Caco-2 (cell line): Measurements from ENCODE around the gene HIVEP2. TPM values are rescaled to one million over a fixed set of nuclear protein-coding genes. Genes with fewer than 3 reads are reported as not detected.

ENCODE experiments used
- BruUV-seq: library from RNA; stranded (reverse); fragments of 400-500 nt; replicated peaks from 2 replicates; lab custom pipeline; 2021; lab: Mats Ljungman, UMichigan
- CTCF ChIA-PET: fragments of 300-600 bp; sonication (Branson Sonifier 250); formaldehyde crosslinking; loops from one replicate; lab custom pipeline; 2022; ENCODE audit warnings: antibody characterized with exemption; lab: Charles Lee
- POLR2A ChIA-PET: fragments of 300-600 bp; sonication (Branson Sonifier 250); formaldehyde crosslinking; loops from one replicate; lab custom pipeline; 2022; ENCODE audit warnings: antibody characterized with exemption; lab: Charles Lee
- DNase-seq, 2 experiments: peaks; one replicate each; pipeline versions ENCODE4 v3.0.0 to v3.0.0-alpha.2; 2020 to 2022
- H3K27me3 ChIP-seq: replicated peaks from 2 replicates; pipeline ENCODE4 v1.6.0; 2011; ENCODE audit warnings: low read length; ENCODE audit not compliant: control insufficient read depth, insufficient read depth
- H3K36me3 ChIP-seq: 2 replicates; pipeline ENCODE4 v1.5.1; 2011; ENCODE audit warnings: low read length; ENCODE audit not compliant: control insufficient read depth, insufficient read depth
- H3K4me1 ChIP-seq: fragments of 250-450 bp; sonication (Bioruptor Pico); 2 replicates; pipeline ENCODE4 v1.5.1; 2020; ENCODE audit warnings: mild to moderate bottlenecking
- H3K4me3 ChIP-seq: 2 replicates; pipeline ENCODE4 v1.5.1; 2011; ENCODE audit warnings: low read depth, mild to moderate bottlenecking, control low read depth, low read length
- H3K9me3 ChIP-seq: fragments of 250-450 bp; sonication (Bioruptor Pico); 2 replicates; pipeline ENCODE4 v1.5.1; 2020; ENCODE audit warnings: mild to moderate bottlenecking, moderate library complexity
- H3K27ac Mint-ChIP-seq: one replicate; pipeline ENCODE4 v1.8.0; 2022; ENCODE audit warnings: mixed read lengths; ENCODE audit not compliant: unreplicated experiment
- H3K27me3 Mint-ChIP-seq: one replicate; pipeline ENCODE4 v1.8.0; 2022; ENCODE audit warnings: mixed read lengths; ENCODE audit not compliant: insufficient read depth, unreplicated experiment
- H3K36me3 Mint-ChIP-seq: one replicate; pipeline ENCODE4 v1.8.0; 2022; ENCODE audit warnings: mild to moderate bottlenecking, mixed read lengths; ENCODE audit not compliant: insufficient read depth, unreplicated experiment
- H3K4me1 Mint-ChIP-seq: one replicate; pipeline ENCODE4 v1.8.0; 2022; ENCODE audit warnings: low read depth, mixed read lengths; ENCODE audit not compliant: unreplicated experiment
- H3K4me3 Mint-ChIP-seq: one replicate; pipeline ENCODE4 v1.8.0; 2022; ENCODE audit warnings: mild to moderate bottlenecking, moderate library complexity, mixed read lengths; ENCODE audit not compliant: unreplicated experiment
- H3K9me3 Mint-ChIP-seq: one replicate; pipeline ENCODE4 v1.8.0; 2022; ENCODE audit warnings: mixed read lengths; ENCODE audit not compliant: unreplicated experiment
- CTCF ChIP-seq, 2 experiments: fragments of 200-600 bp in 1 of 2; IDR thresholded peaks; 1 replicate in 1 of 2; 2 replicates in 1 of 2; pipeline versions ENCODE4 v1.5.1 to v1.8.0; 2011 to 2022; ENCODE audit warnings: antibody characterized with exemption in 1 of 2, control low read depth in 1 of 2, inconsistent platforms in 1 of 2, low read depth in 1 of 2, low read length in 1 of 2, mild to moderate bottlenecking in 1 of 2, moderate library complexity in 1 of 2; ENCODE audit not compliant: insufficient read depth in 1 of 2, severe bottlenecking in 1 of 2, unreplicated experiment in 1 of 2
- intact Hi-C: fragments of 100-400 bp; cut with micrococcal nuclease; formaldehyde crosslinking; loops from one replicate; pipeline ENCODE4 v1.10.0; 2022; ENCODE audit not compliant: unreplicated experiment
- total RNA-seq: library from RNA; stranded (reverse); gene quantifications from 2 replicates; pipeline ENCODE4 v1.2.3, GENCODE V29; 2022

HIVEP2 gene
- total RNA-seq, 1 experiment from 2014 or later: 1.0 TPM

GRCh38 chr6:142885182-142885867, 59.7 kb downstream of the HIVEP2 start:
- POLR2A ChIA-PET: no interaction called here
- Mint-ChIP-seq H3K4me1 (peaks cover 13% of the 10 kb centered on the region), H3K27me3 (peaks cover 5% of the 10 kb centered on the region), H3K36me3 (no peaks in the 10 kb centered on the region), H3K9me3 (no peaks in the 10 kb centered on the region), H3K4me3 (peak overlapping the region; percentile 60), H3K27ac (peak overlapping the region; percentile 65)
- peak; percentile 76 to 87 for DNase-seq
- H3K9me3 ChIP-seq: no peaks in the 10 kb centered on the region
- H3K27me3 ChIP-seq: no peaks in the 10 kb centered on the region
- peaks cover 34% of the 10 kb centered on the region for H3K4me1 ChIP-seq
- H3K4me3 ChIP-seq: no peak overlapping the region
- no TSS peak for BruUV-seq
- TF ChIP-seq CTCF (IDR thresholded peaks at IDR 0.05; ENCODE audit: insufficient read depth in 1 of 2, low read depth in 1 of 2, low read length in 1 of 2, severe bottlenecking in 1 of 2, unreplicated experiment in 1 of 2): no peak
- CTCF ChIA-PET: no interaction called here
- intact Hi-C loops: loop anchor here (1.0 to 10.0 kb wide), 4 partner anchors 11 to 529 kb away; no protein-coding TSS in a partner anchor
- no peaks in the 10 kb centered on the region for H3K36me3 ChIP-seq

GRCh38 chr6:142884214-142885035, 60.6 kb downstream of the HIVEP2 start:
- BruUV-seq: no TSS peak
- Histone ChIP-seq H3K4me3 (no peak overlapping the region), H3K36me3 (no peaks in the 10 kb centered on the region), H3K9me3 (no peaks in the 10 kb centered on the region), H3K27me3 (no peaks in the 10 kb centered on the region), H3K4me1 (peaks cover 34% of the 10 kb centered on the region)
- H3K27me3 Mint-ChIP-seq: no peaks in the 10 kb centered on the region
- H3K9me3 Mint-ChIP-seq: no peaks in the 10 kb centered on the region
- H3K4me1 Mint-ChIP-seq: peaks cover 13% of the 10 kb centered on the region
- ChIA-PET POLR2A (no interaction called here), CTCF (no interaction called here)
- no peak for TF ChIP-seq CTCF (IDR thresholded peaks at IDR 0.05; ENCODE audit: insufficient read depth in 1 of 2, low read depth in 1 of 2, low read length in 1 of 2, severe bottlenecking in 1 of 2, unreplicated experiment in 1 of 2)
- no peaks in the 10 kb centered on the region for H3K36me3 Mint-ChIP-seq
- peak overlapping the region; percentile 60 for H3K4me3 Mint-ChIP-seq
- DNase-seq: no peak
- intact Hi-C loops: loop anchor here (1.0 to 10.0 kb wide), 4 partner anchors 10 to 530 kb away; no protein-coding TSS in a partner anchor
- no peak overlapping the region for H3K27ac Mint-ChIP-seq

- Histone ChIP-seq H3K4me3 (no peak overlapping the region), H3K27me3 (no peaks in the 10 kb centered on the region), H3K4me1 (peaks cover 34% of the 10 kb centered on the region), H3K36me3 (no peaks in the 10 kb centered on the region), H3K9me3 (no peaks in the 10 kb centered on the region)
- POLR2A ChIA-PET: no interaction called here
- H3K4me1 Mint-ChIP-seq: peaks cover 13% of the 10 kb centered on the region
- intact Hi-C loops: loop anchor here (10.0 kb wide), 1 partner anchor 532 kb away; no protein-coding TSS in a partner anchor
- no peak overlapping the region for H3K27ac Mint-ChIP-seq
- no peaks in the 10 kb centered on the region for H3K27me3 Mint-ChIP-seq
- no peak for DNase-seq
- H3K9me3 Mint-ChIP-seq: no peaks in the 10 kb centered on the region
- no peaks in the 10 kb centered on the region for H3K36me3 Mint-ChIP-seq
- CTCF ChIA-PET: no interaction called here
- H3K4me3 Mint-ChIP-seq: no peak overlapping the region
- TF ChIP-seq CTCF (IDR thresholded peaks at IDR 0.05; ENCODE audit: insufficient read depth in 1 of 2, low read depth in 1 of 2, low read length in 1 of 2, severe bottlenecking in 1 of 2, unreplicated experiment in 1 of 2): no peak
- no TSS peak for BruUV-seq
Measured at GRCh38 chr6:142883011-142883410, 62.0 kb downstream of the HIVEP2 start.
